ENCODE measurements around the gene CAP2. TPM values are rescaled to one million over a fixed set of nuclear protein-coding genes. Genes with fewer than 3 reads are reported as not detected.
A peak's percentile ranks its signal among the peaks of the same experiment; 100 is the strongest.

CAP2 gene
- total and polyA plus RNA-seq, 10 donors: 0.68 to 2.8 (median 1.8) TPM

GRCh38 chr6:17601386-17601703, 207.9 kb downstream of the CAP2 start:
- intact Hi-C loops (cut with DNase I; ENCODE audit: low total_unique reads): loop anchor here (10.0 kb wide), 1 partner anchor 103 kb away; the partner anchor contains the start of gene NUP153
- peak overlapping the region; percentile 74 to 96 (median 84) for H3K4me3 ChIP-seq
- WGBS, 5 donors: 12 to 26% (median 18%) methylated on average over 5 of the region's 5 CpGs

DNA sequence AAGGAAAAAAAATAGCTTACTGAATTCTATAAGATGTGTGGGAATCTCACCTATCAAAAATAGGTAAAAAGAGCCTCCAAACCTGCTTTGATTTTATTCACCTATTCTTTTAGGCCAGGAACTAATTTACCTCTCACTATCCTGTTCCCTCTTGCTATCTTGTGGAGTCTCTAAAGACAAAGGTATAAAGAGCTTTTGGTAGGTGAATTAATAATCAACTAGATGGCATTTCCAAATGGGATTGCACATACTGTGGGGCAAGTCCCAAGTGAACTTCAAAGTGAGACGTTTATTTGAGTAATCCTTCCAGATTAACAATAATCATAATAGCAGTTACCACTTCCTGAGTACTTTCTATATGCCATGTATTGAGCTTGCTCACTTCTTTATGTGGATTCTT, 209.5 kb downstream of the CAP2 start:
- 9 to 24% (median 15%) methylated on average over 1 of the region's 1 CpG for WGBS, 5 donors
- Histone ChIP-seq H3K36me3 (peaks cover 0 to 51% (median 13%) of the 10 kb centered on the region in 6 donors), H3K27me3 (replicated peaks in 1 of 7) (no peaks in the 10 kb centered on the region), H3K27ac (no peak overlapping the region), H3K4me3 (no peak overlapping the region), H3K4me1 (peaks cover 6 to 47% (median 29%) of the 10 kb centered on the region in 6 donors), H3K9me3 (no peaks in the 10 kb centered on the region)
- DNase-seq: no peak
- intact Hi-C loops (cut with DNase I; ENCODE audit: low total_unique reads): loop anchor here (10.0 kb wide), 1 partner anchor 102 kb away; the partner anchor contains the start of gene NUP153
- TF ChIP-seq POLR2AphosphoS5 (IDR thresholded peaks at IDR 0.05): no peak
- no peak for TF ChIP-seq POLR2A (IDR thresholded peaks at IDR 0.05)
- TF ChIP-seq, protein P1, sequence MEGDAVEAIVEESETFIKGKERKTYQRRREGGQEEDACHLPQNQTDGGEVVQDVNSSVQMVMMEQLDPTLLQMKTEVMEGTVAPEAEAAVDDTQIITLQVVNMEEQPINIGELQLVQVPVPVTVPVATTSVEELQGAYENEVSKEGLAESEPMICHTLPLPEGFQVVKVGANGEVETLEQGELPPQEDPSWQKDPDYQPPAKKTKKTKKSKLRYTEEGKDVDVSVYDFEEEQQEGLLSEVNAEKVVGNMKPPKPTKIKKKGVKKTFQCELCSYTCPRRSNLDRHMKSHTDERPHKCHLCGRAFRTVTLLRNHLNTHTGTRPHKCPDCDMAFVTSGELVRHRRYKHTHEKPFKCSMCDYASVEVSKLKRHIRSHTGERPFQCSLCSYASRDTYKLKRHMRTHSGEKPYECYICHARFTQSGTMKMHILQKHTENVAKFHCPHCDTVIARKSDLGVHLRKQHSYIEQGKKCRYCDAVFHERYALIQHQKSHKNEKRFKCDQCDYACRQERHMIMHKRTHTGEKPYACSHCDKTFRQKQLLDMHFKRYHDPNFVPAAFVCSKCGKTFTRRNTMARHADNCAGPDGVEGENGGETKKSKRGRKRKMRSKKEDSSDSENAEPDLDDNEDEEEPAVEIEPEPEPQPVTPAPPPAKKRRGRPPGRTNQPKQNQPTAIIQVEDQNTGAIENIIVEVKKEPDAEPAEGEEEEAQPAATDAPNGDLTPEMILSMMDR (IDR thresholded peaks at IDR 0.05 in 8 of 11, conservative IDR thresholded peaks at IDR 0.05 in 3 of 11): no peak

More at GRCh38 chr6:17601386-17601703, 207.9 kb downstream of the CAP2 start:
- Histone ChIP-seq H3K27me3 (replicated peaks in 1 of 7) (no peaks in the 10 kb centered on the region), H3K36me3 (peaks cover 0 to 38% (median 11%) of the 10 kb centered on the region in 6 donors), H3K4me1 (peaks cover 6 to 47% (median 29%) of the 10 kb centered on the region in 6 donors), H3K27ac (peak overlapping the region; percentile 90 to 99 (median 97)), H3K9me3 (no peaks in the 10 kb centered on the region)
- no peak for DNase-seq
- TF ChIP-seq POLR2AphosphoS5 (IDR thresholded peaks at IDR 0.05) (no peak), POLR2A (IDR thresholded peaks at IDR 0.05) (no peak)
- TF ChIP-seq, protein P1 (IDR thresholded peaks at IDR 0.05 in 8 of 11, conservative IDR thresholded peaks at IDR 0.05 in 3 of 11): no peak

DNA sequence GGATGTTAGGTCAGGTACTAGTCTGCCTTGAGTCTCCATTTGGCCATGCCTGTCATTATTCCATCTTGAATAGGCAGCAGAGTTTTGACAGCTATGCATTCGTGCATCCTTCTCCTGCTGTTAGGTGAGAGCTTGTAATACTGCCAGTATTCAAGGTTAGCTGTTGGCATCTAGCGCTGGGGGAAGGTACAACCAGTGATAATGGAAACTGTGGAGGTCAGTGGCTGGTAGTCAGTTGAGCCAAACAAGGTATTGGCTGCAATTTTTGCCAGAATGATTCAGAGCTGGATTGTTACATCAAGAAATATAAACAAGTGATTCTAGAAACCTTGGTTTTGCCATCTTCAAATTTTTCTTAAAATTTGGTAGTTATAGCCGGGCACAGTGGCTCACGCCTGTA, 213.2 kb downstream of the CAP2 start:
- TF ChIP-seq, protein P1 (IDR thresholded peaks at IDR 0.05 in 8 of 11, conservative IDR thresholded peaks at IDR 0.05 in 3 of 11): no peak
- TF ChIP-seq POLR2A (IDR thresholded peaks at IDR 0.05) (no peak), POLR2AphosphoS5 (IDR thresholded peaks at IDR 0.05) (no peak)
- Histone ChIP-seq H3K27ac (no peak overlapping the region), H3K4me1 (peaks cover 5 to 31% (median 18%) of the 10 kb centered on the region in 6 donors), H3K4me3 (no peak overlapping the region), H3K36me3 (peaks cover 0 to 80% (median 27%) of the 10 kb centered on the region in 6 donors), H3K9me3 (no peaks in the 10 kb centered on the region), H3K27me3 (replicated peaks in 1 of 7) (no peaks in the 10 kb centered on the region)
- intact Hi-C loops (cut with DNase I; ENCODE audit: low total_unique reads): loop anchor here (10.0 kb wide), 1 partner anchor 98 kb away; the partner anchor contains the start of gene NUP153
- DNase-seq: no peak
- WGBS, 5 donors: 92 to 98% (median 95%) methylated on average over 4 of the region's 4 CpGs

Small RNAs within 50 kb of the gene (small RNA-seq; reads per million reads assigned to genes)
- gene SUMO2P13: 0 reads per million in 4 donors

Other genes with a start within 250 kb of the CAP2 start
- gene RBM24, start 112.2 kb upstream of the CAP2 start, total RNA-seq: 1 to 10 TPM in 3 of 7 donors, under 1 TPM in 4; 0.33 to 1.8 (median 0.68) TPM
- 1 to 10 TPM in 1 of 3 donors, under 1 TPM in 2; 0.76 to 1.3 (median 0.99) TPM for gene RBM24, start 112.2 kb upstream of the CAP2 start, polyA plus RNA-seq
- 10 to 100 TPM; 17.0 to 31.5 (median 22.8) TPM for gene FAM8A1, start 206.7 kb downstream of the CAP2 start, total RNA-seq
- 1 to 10 TPM; 3.0 to 5.1 (median 5.0) TPM for gene FAM8A1, start 206.7 kb downstream of the CAP2 start, polyA plus RNA-seq